A549 (cell line): ENCODE measurements around the gene MED27. TPM values are rescaled to one million over a fixed set of nuclear protein-coding genes. Genes with fewer than 3 reads are reported as not detected.
A peak's percentile ranks its signal among the peaks of the same experiment; 100 is the strongest.

ENCODE experiments used
- ATAC-seq, 2 experiments: fragments of 200-7000 bp in 1 of 2; fragments of >200 bp in 1 of 2; cut with Nextera tagmentation in 1 of 2; cut with Tn5 transposase in 1 of 2; 3 replicates each; pipeline versions ENCODE4 v1.8.0 to v1.9.1; 2018 to 2020; ENCODE audit warnings: mild to moderate bottlenecking in 1 of 2, moderate library complexity in 1 of 2
- CTCF ChIA-PET: fragments of 300-600 bp; sonication (Branson Sonifier 250); formaldehyde crosslinking; extraction: SDS; loops from one replicate; lab custom pipeline; 2021; ENCODE audit warnings: antibody characterized with exemption, inconsistent platforms; lab: Yijun Ruan, JAX
- POLR2A ChIA-PET: fragments of 350-600 bp; formaldehyde crosslinking; extraction: SDS; loops from one replicate; lab custom pipeline; 2021; ENCODE audit warnings: antibody characterized with exemption, inconsistent platforms; lab: Yijun Ruan, JAX
- DNase-seq, 2 experiments: peaks; one replicate each; pipeline versions ENCODE4 v3.0.0 to v3.0.0-alpha.2; 2011 to 2016; ENCODE audit warnings: low read depth in 1 of 2, low spot score in 1 of 2
- FAIRE-seq: peaks from 2 replicates; lab custom pipeline; 2011; peaks lifted over from hg19 to GRCh38; lab: Jason Lieb, UNC
- H3K27ac ChIP-seq, 2 experiments: fragments of >200 bp; sonication (Bioruptor Twin); formaldehyde crosslinking; 3 replicates each; pipeline ENCODE4 v1.5.1; 2016 to 2017
- H3K4me1 ChIP-seq: fragments of >200 bp; sonication (Bioruptor Twin); formaldehyde crosslinking; 3 replicates; pipeline ENCODE4 v1.6.1; 2016
- H3K4me2 ChIP-seq: fragments of >200 bp; sonication (Bioruptor Twin); formaldehyde crosslinking; 3 replicates; pipeline ENCODE4 v1.6.1; 2016
- H3K4me3 ChIP-seq: fragments of >200 bp; sonication (Bioruptor Twin); formaldehyde crosslinking; 3 replicates; pipeline ENCODE4 v1.5.1; 2016
- H3K9me3 ChIP-seq: fragments of >200 bp; sonication (Bioruptor Twin); formaldehyde crosslinking; 3 replicates; pipeline ENCODE4 v1.6.1; 2016
- BHLHE40 ChIP-seq: IDR thresholded peaks from 2 replicates; pipeline ENCODE4 v1.6.1; 2012; ENCODE audit warnings: low read depth, low read length, inconsistent platforms
- CBX2 ChIP-seq: fragments of 200-600 bp; sonication (generic); IDR thresholded peaks from 2 replicates; pipeline ENCODE4 v1.6.1; 2016; ENCODE audit warnings: low read depth, mild to moderate bottlenecking, borderline replicate concordance
- CBX8 ChIP-seq: fragments of 200-600 bp; sonication (generic); IDR thresholded peaks from 2 replicates; pipeline ENCODE4 v1.6.1; 2016
- CEBPB ChIP-seq, 2 experiments: fragments of >200 bp in 1 of 2; sonication (Bioruptor Twin) in 1 of 2; formaldehyde crosslinking in 1 of 2; IDR thresholded peaks; 2 replicates each; pipeline ENCODE4 v1.6.1; 2012 to 2016
- EHMT2 ChIP-seq: fragments of 200-600 bp; sonication (generic); IDR thresholded peaks from 2 replicates; pipeline ENCODE4 v1.6.1; 2016; ENCODE audit warnings: antibody characterized with exemption, low read depth, mild to moderate bottlenecking, moderate library complexity
- ELK1 ChIP-seq: fragments of 150-350 bp; IDR thresholded peaks from 2 replicates; pipeline ENCODE4 v1.6.1; 2014; ENCODE audit warnings: low read depth, mild to moderate bottlenecking, low read length
- EP300 ChIP-seq, 2 experiments: fragments of >200 bp; sonication (Bioruptor Twin); formaldehyde crosslinking; IDR thresholded peaks; 2 replicates in 1 of 2; 3 replicates in 1 of 2; pipeline ENCODE4 v1.6.1; 2016 to 2017
- FOSL2 ChIP-seq, 2 experiments: fragments of 450-650 bp in 1 of 2; fragments of >200 bp in 1 of 2; sonication (Bioruptor Twin) in 1 of 2; formaldehyde crosslinking; IDR thresholded peaks; 2 replicates each; pipeline versions ENCODE4 v1.5.0 to v1.6.1; 2016 to 2020; ENCODE audit warnings: mild to moderate bottlenecking in 1 of 2, moderate library complexity in 1 of 2
- FOXS1 ChIP-seq: fragments of 250-450 bp; sonication (Bioruptor Pico); IDR thresholded peaks from 2 replicates; pipeline ENCODE4 v1.5.0; 2020; ENCODE audit warnings: mild to moderate bottlenecking, moderate library complexity
- HES2 ChIP-seq: fragments of >200 bp; sonication (Bioruptor Twin); formaldehyde crosslinking; IDR thresholded peaks from 2 replicates; pipeline ENCODE4 v1.6.1; 2016
- NFE2L2 ChIP-seq: fragments of 150-350 bp; conservative IDR thresholded peaks from 2 replicates; pipeline ENCODE4 v1.6.1; 2014; ENCODE audit warnings: low read length
- PHF8 ChIP-seq: fragments of 200-600 bp; sonication (generic); IDR thresholded peaks from 2 replicates; pipeline ENCODE4 v1.6.1; 2016; ENCODE audit warnings: low read depth, mild to moderate bottlenecking, antibody characterized with exemption, moderate library complexity, borderline replicate concordance
- RAD21 ChIP-seq, 2 experiments: fragments of >200 bp in 1 of 2; sonication (Bioruptor Twin) in 1 of 2; formaldehyde crosslinking in 1 of 2; IDR thresholded peaks in 1 of 2; conservative IDR thresholded peaks in 1 of 2; 2 replicates in 1 of 2; 3 replicates in 1 of 2; pipeline ENCODE4 v1.6.1; 2012 to 2018; ENCODE audit warnings: inconsistent platforms in 1 of 2
- REST ChIP-seq: fragments of 200-600 bp; sonication (generic); IDR thresholded peaks from 2 replicates; pipeline ENCODE4 v1.6.1; 2016; ENCODE audit warnings: antibody characterized with exemption, mild to moderate bottlenecking, moderate library complexity
- RNF2 ChIP-seq: fragments of 200-600 bp; sonication (generic); IDR thresholded peaks from 2 replicates; pipeline ENCODE4 v1.6.1; 2016; ENCODE audit warnings: low read depth, mild to moderate bottlenecking, antibody characterized with exemption, moderate library complexity, borderline replicate concordance
- SMC3 ChIP-seq: fragments of >200 bp; sonication (Bioruptor Twin); formaldehyde crosslinking; IDR thresholded peaks from 3 replicates; pipeline ENCODE4 v1.6.1; 2018; ENCODE audit warnings: inconsistent platforms
- TP53 ChIP-seq: fragments of 250-450 bp; sonication (Bioruptor Pico); IDR thresholded peaks from 2 replicates; pipeline ENCODE4 v1.5.0; 2021; ENCODE audit warnings: mild to moderate bottlenecking, moderate library complexity
- USF2 ChIP-seq: fragments of 450-650 bp; IDR thresholded peaks from 2 replicates; pipeline ENCODE4 v1.6.1; 2014; ENCODE audit warnings: antibody characterized with exemption
- WGBS: methylation state at CpG from one replicate; pipeline ENCODE4 v1.1.6; 2017; ENCODE audit errors: missing lambda C conversion rate; 5-methylcytosine and 5-hydroxymethylcytosine counted together
- polyA plus RNA-seq, 4 experiments: library from polyadenylated mRNA; depleted of rRNA in 3 of 4; stranded (reverse); fragments of >200 nt; fragmentation: RNase III in 1 of 4; extraction: RNeasy Plus Mini Kit Qiagen cat#74134 plus additional on column Dnase treatment in 1 of 4; gene quantifications; 2 replicates in 3 of 4; 3 replicates in 1 of 4; pipeline ENCODE4 v1.2.3, GENCODE V29; 2011 to 2017

Gene MED27
- polyA plus RNA-seq, 2 of the 4 experiments (the other 2 are of a cell fraction), result 24.2 to 37.8 TPM

- Histone ChIP-seq H3K27ac (no peak overlapping the region), H3K4me3 (no peak overlapping the region), H3K9me3 (no peaks in the 10 kb centered on the region), H3K4me1 (no peaks in the 10 kb centered on the region), H3K4me2 (no peak overlapping the region)
- WGBS, result 90% methylated on average over 4 of the region's 4 CpGs
- POLR2A ChIA-PET, result no interaction called here
- TF ChIP-seq EHMT2 (no peak), RNF2 (no peak), EP300 (IDR thresholded peaks at IDR 0.05) (no peak), FOSL2 (IDR thresholded peaks at IDR 0.05) (no peak), FOSL2 (CRISPR knock-in tag; IDR thresholded peaks at IDR 0.05) (no peak), ELK1 (no peak), CEBPB (IDR thresholded peaks at IDR 0.05) (no peak), CBX2 (no peak), TP53 (CRISPR knock-in tag) (no peak), HES2 (no peak), NFE2L2 (no peak), PHF8 (no peak), USF2 (no peak), CBX8 (no peak), BHLHE40 (no peak), REST (no peak)
- ATAC-seq (no peak), FAIRE-seq (no peak), DNase-seq (no peak)
- CTCF ChIA-PET, result interaction anchor here (1.0 to 1.9 kb wide), 4 partner anchors 9 to 386 kb away, joined by 3 to 4 read pairs (median 3); no protein-coding TSS in a partner anchor
These were observed 207.0 kb downstream of the MED27 start for GRCh38 chr9:131872702-131873101.

GRCh38 chr9:131872006-131872405, 207.7 kb downstream of the MED27 start:
- ATAC-seq, result peak in 1 of 2 experiments; percentile 64; a peak in 3 of 6 replicates
- H3K4me2 ChIP-seq, result no peak overlapping the region
- CTCF ChIA-PET, result interaction anchor here (1.0 to 1.2 kb wide), 3 partner anchors 8 to 143 kb away, joined by 3 read pairs; no protein-coding TSS in a partner anchor
- no peak overlapping the region for H3K27ac ChIP-seq
- H3K4me3 ChIP-seq, result no peak overlapping the region
- no peaks in the 10 kb centered on the region for H3K9me3 ChIP-seq
- no peak for DNase-seq
- FAIRE-seq, result no peak
- TF ChIP-seq FOXS1 (CRISPR knock-in tag) (no peak), SMC3 (0 out of 3 replicates have a peak, but pooled peaks have one; percentile 10), RAD21 (conservative IDR thresholded peaks at IDR 0.05 in 1 of 2, IDR thresholded peaks at IDR 0.05 in 1 of 2) (0 out of 5 replicates have a peak, but pooled peaks of 1 of the 2 experiments have one; percentile 12)
- no peaks in the 10 kb centered on the region for H3K4me1 ChIP-seq
- POLR2A ChIA-PET, result no interaction called here
- 90% methylated on average over 15 of the region's 15 CpGs for WGBS
